Activated CD8-positive, alpha-beta T cell treated with anti-CD3 and anti-CD28 coated beads, Interleukin-2, amount 10 ng/mL, durations not matched to agents 7 days and 5 days (primary cell): ENCODE data around the gene ISL2. TPM values are rescaled to one million over a fixed set of nuclear protein-coding genes. Genes with fewer than 3 reads are reported as not detected.
"Not testable (repeated sequence)": the region's sequence is repeated elsewhere in the genome, so short reads cannot be mapped to it uniquely, and the experiment has no call there.

Experiments used
- ATAC-seq: fragments of 150-1000 bp; cut with Tn5 transposase; one replicate; pipeline ENCODE4 v1.10.0; 2021; ENCODE audit warnings: moderate library complexity
- CTCF ChIA-PET: fragments of 350-600 bp; sonication (Branson Sonifier 250); formaldehyde crosslinking; loops from one replicate; lab custom pipeline; 2021; ENCODE audit warnings: antibody characterized with exemption; lab: Charles Lee
- POLR2A ChIA-PET: fragments of 350-600 bp; sonication (Branson Sonifier 250); formaldehyde crosslinking; loops from one replicate; lab custom pipeline; 2021; ENCODE audit warnings: antibody characterized with exemption; lab: Charles Lee
- DNase-seq: peaks from one replicate; pipeline ENCODE4 v3.0.0-alpha.2; 2020
- H3K27ac Mint-ChIP-seq: one replicate; pipeline ENCODE4 v1.8.0; 2021; ENCODE audit warnings: mild to moderate bottlenecking, mixed read lengths
- H3K27me3 Mint-ChIP-seq: one replicate; pipeline ENCODE4 v1.8.0; 2021; ENCODE audit warnings: low read depth, mixed read lengths
- H3K36me3 Mint-ChIP-seq: one replicate; pipeline ENCODE4 v1.8.0; 2021; ENCODE audit warnings: low read depth, mixed read lengths
- H3K4me1 Mint-ChIP-seq: one replicate; pipeline ENCODE4 v1.8.0; 2021; ENCODE audit warnings: low read depth, mixed read lengths
- H3K4me3 Mint-ChIP-seq: one replicate; pipeline ENCODE4 v1.8.0; 2021; ENCODE audit warnings: mild to moderate bottlenecking, mixed read lengths
- H3K9me3 Mint-ChIP-seq: one replicate; pipeline ENCODE4 v1.8.0; 2022; ENCODE audit warnings: mixed read lengths; ENCODE audit not compliant: insufficient read depth
- total RNA-seq, 2 experiments: library from RNA; stranded (reverse); gene quantifications; one replicate each; pipeline ENCODE4 v1.2.3, GENCODE V29; 2021

ISL2 gene
- total RNA-seq, result under 1 TPM; 0.32 to 0.37 TPM

GRCh38 chr15:76336254-76337058, at the start of gene ISL2:
ISL2 (plus strand) TSS chr15:76336773; CDS start chr15:76336884, 111 bp downstream.
- H3K36me3 Mint-ChIP-seq, result peaks cover 7% of the 10 kb centered on the region
- H3K27ac Mint-ChIP-seq, result peak within 1 kb of the TSS; percentile 58
- H3K27me3 Mint-ChIP-seq, result peaks cover 63% of the 10 kb centered on the region
- H3K4me1 Mint-ChIP-seq, result peaks cover 51% of the 10 kb centered on the region
- no peaks in the 10 kb centered on the region for H3K9me3 Mint-ChIP-seq
- ChIA-PET CTCF (interaction anchor here (0.7 kb wide), 1 partner anchor 42 kb away, joined by 3 read pairs; no protein-coding TSS in a partner anchor), POLR2A (interaction anchor here (0.9 kb wide), 1 partner anchor 13 kb away, joined by 3 read pairs; no protein-coding TSS in a partner anchor)
- ATAC-seq, result peak; percentile 46
- H3K4me3 Mint-ChIP-seq, result peak within 1 kb of the TSS; percentile 67
- peak; percentile 77 for DNase-seq

DNA sequence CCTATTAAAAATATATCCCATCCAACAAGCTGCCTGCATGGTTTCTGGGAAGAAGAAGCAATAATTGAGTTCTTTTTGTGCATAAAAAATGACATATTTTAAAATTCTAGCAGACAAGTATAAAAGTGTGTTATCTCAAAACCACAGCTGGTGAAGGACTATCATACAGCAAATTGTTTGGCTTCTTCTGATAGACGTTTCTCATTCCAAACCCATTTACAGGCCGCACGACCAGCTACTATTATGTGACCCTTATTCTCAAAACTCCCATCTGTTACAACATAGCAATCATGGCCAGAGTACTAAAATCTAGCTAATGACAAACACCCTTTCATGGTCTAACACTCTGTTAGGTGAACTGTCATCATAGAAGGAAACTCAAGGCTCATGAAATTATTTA, 47.0 kb upstream of the ISL2 start:
- CTCF ChIA-PET, result no interaction called here
- Mint-ChIP-seq H3K36me3 (peaks cover 33% of the 10 kb centered on the region), H3K4me3 (no peak overlapping the region), H3K9me3 (no peaks in the 10 kb centered on the region), H3K27ac (no peak overlapping the region), H3K4me1 (peaks cover 24% of the 10 kb centered on the region), H3K27me3 (no peaks in the 10 kb centered on the region)
- POLR2A ChIA-PET, result no interaction called here
- ATAC-seq, result no peak
- no peak for DNase-seq

- ATAC-seq, result no peak
- H3K9me3 Mint-ChIP-seq, result no peaks in the 10 kb centered on the region
- peaks cover 23% of the 10 kb centered on the region for H3K36me3 Mint-ChIP-seq
- H3K4me1 Mint-ChIP-seq, result peaks cover 8% of the 10 kb centered on the region
- ChIA-PET POLR2A (no interaction called here), CTCF (interaction anchor here (1.1 to 1.4 kb wide), 2 partner anchors 102 to 108 kb away, joined by 3 read pairs; no protein-coding TSS in a partner anchor)
- no peak overlapping the region for H3K27ac Mint-ChIP-seq
- no peak overlapping the region for H3K4me3 Mint-ChIP-seq
- DNase-seq, result no peak
- no peaks in the 10 kb centered on the region for H3K27me3 Mint-ChIP-seq
Measured at GRCh38 chr15:76293361-76293760, 43.2 kb upstream of the ISL2 start.

- ATAC-seq, H3K4me3 Mint-ChIP-seq, POLR2A ChIA-PET, H3K4me1 Mint-ChIP-seq, H3K27me3 Mint-ChIP-seq, H3K9me3 Mint-ChIP-seq, DNase-seq, H3K27ac Mint-ChIP-seq: not testable (repeated sequence)
- peaks cover 23% of the 10 kb centered on the region for H3K36me3 Mint-ChIP-seq
- CTCF ChIA-PET, result interaction anchor here (0.5 to 1.4 kb wide), 2 partner anchors 41 to 103 kb away, joined by 3 read pairs; no protein-coding TSS in a partner anchor
Measured at GRCh38 chr15:76294463-76294862, 42.1 kb upstream of the ISL2 start.

DNA sequence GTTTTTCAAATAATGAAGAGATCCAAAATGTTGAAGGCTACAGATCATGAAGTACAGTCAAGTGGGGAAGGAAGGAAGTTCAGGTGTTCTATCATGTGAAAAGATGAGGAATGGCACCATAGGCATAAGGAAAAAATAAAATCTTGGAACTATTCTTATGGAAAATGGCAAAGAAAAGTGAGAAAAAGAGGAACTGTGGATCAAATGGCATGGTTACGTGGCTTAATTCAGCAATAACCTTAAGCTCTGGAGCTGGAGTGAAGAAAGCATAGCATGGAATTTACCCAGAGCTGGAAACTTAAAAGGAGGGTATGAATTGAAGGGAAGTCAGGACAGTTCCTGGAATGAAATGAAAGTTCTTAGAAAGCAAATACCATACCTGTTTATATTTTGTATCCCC, 39.7 kb upstream of the ISL2 start:
- POLR2A ChIA-PET, result no interaction called here
- no peak for ATAC-seq
- H3K4me3 Mint-ChIP-seq, result no peak overlapping the region
- peaks cover 14% of the 10 kb centered on the region for H3K36me3 Mint-ChIP-seq
- H3K27me3 Mint-ChIP-seq, result no peaks in the 10 kb centered on the region
- no peaks in the 10 kb centered on the region for H3K9me3 Mint-ChIP-seq
- H3K27ac Mint-ChIP-seq, result no peak overlapping the region
- CTCF ChIA-PET, result no interaction called here
- H3K4me1 Mint-ChIP-seq, result peaks cover 8% of the 10 kb centered on the region
- no peak for DNase-seq

DNA sequence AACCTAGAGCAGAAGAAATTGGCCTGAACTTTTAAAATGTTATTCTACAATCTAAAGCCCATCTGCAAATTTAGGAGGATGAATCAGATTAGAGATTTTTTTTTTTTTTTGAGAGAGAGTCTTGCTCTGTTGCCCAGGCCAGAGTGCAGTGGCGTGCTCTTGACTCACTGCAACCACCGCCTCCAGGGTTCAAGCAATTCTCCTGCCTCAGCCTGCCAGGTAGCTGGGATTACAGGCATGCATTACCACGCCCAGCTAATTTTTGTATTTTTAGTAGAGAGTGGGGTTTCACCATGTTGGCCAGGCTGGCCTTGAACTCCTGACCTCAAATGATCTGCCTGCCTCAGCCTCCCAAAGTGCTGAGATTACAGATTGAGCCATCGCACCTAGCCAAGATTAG, 38.6 kb upstream of the ISL2 start:
- peaks cover 10% of the 10 kb centered on the region for H3K36me3 Mint-ChIP-seq
- DNase-seq, H3K27ac Mint-ChIP-seq, ATAC-seq, H3K4me1 Mint-ChIP-seq, POLR2A ChIA-PET, H3K4me3 Mint-ChIP-seq, CTCF ChIA-PET, H3K9me3 Mint-ChIP-seq, H3K27me3 Mint-ChIP-seq: not testable (repeated sequence)

DNA sequence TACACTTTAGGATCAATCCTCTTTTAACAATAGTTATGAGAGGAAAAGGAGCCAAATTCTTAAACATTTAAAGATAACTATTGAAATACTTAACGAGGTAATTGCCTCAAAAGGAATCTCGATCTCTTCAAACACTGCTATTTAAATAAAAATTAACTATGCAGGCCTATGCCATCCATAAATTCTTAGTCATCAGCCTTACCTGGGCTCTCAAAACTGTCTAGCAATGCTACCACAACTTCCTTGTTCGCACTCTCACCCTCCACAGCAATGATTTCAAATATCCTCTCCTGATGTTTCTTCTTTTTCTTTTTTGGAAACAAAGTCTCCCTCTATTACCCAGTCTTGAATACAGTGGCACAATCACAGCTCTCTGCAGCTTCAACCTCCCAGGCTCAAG, 37.6 kb upstream of the ISL2 start:
- peaks cover 8% of the 10 kb centered on the region for H3K36me3 Mint-ChIP-seq
- ATAC-seq, result no peak
- no peak overlapping the region for H3K27ac Mint-ChIP-seq
- DNase-seq, result no peak
- no peaks in the 10 kb centered on the region for H3K27me3 Mint-ChIP-seq
- peaks cover 1% of the 10 kb centered on the region for H3K4me1 Mint-ChIP-seq
- no peak overlapping the region for H3K4me3 Mint-ChIP-seq
- CTCF ChIA-PET, result interaction anchor here (1.3 kb wide), 1 partner anchor 12 kb away, joined by 3 read pairs; no protein-coding TSS in a partner anchor
- H3K9me3 Mint-ChIP-seq, result no peaks in the 10 kb centered on the region
- POLR2A ChIA-PET, result no interaction called here

DNA sequence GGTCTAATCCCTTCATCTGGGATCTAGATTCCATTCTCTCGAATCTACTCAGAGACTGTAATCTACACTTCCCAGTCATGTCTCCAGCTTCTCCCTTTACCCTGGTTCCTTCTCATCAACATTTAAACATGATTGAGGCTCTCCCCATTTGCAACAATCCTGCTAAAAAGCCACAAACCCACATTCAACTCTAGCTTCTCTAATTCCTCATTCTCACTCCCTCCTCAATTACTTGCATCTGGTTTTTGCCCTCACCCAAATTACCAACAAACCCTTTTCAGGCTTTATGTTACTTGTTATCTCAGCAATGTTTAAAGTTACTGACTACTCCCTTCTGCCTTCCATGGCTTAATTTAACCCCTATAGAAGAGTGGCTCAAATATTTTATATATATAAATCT, 36.8 kb upstream of the ISL2 start:
- Mint-ChIP-seq H3K36me3 (peaks cover 9% of the 10 kb centered on the region), H3K27ac (no peak overlapping the region), H3K4me3 (no peak overlapping the region), H3K9me3 (no peaks in the 10 kb centered on the region), H3K4me1 (peaks cover 1% of the 10 kb centered on the region), H3K27me3 (no peaks in the 10 kb centered on the region)
- ChIA-PET POLR2A (no interaction called here), CTCF (interaction anchor here (1.3 kb wide), 1 partner anchor 13 kb away, joined by 3 read pairs; no protein-coding TSS in a partner anchor)
- DNase-seq, result no peak
- no peak for ATAC-seq

- Mint-ChIP-seq H3K36me3 (peaks cover 14% of the 10 kb centered on the region), H3K27me3 (no peaks in the 10 kb centered on the region), H3K27ac (no peak overlapping the region), H3K9me3 (no peaks in the 10 kb centered on the region), H3K4me3 (no peak overlapping the region), H3K4me1 (peaks cover 6% of the 10 kb centered on the region)
- ChIA-PET CTCF (no interaction called here), POLR2A (no interaction called here)
- DNase-seq, result no peak
- ATAC-seq, result no peak
Measured at GRCh38 chr15:76303909-76304308, 32.7 kb upstream of the ISL2 start.

- Mint-ChIP-seq H3K4me1 (peaks cover 29% of the 10 kb centered on the region), H3K27me3 (no peaks in the 10 kb centered on the region), H3K9me3 (no peaks in the 10 kb centered on the region), H3K36me3 (peaks cover 17% of the 10 kb centered on the region), H3K27ac (no peak overlapping the region), H3K4me3 (peak overlapping the region; percentile 92)
- CTCF ChIA-PET, result interaction anchor here (0.6 to 2.1 kb wide), 2 partner anchors 23 to 740 kb away, joined by 3 to 8 read pairs; no protein-coding TSS in a partner anchor
- ATAC-seq (no peak), DNase-seq (no peak)
- POLR2A ChIA-PET, result no interaction called here
Measured at GRCh38 chr15:76309601-76310330, 26.8 kb upstream of the ISL2 start.

DNA sequence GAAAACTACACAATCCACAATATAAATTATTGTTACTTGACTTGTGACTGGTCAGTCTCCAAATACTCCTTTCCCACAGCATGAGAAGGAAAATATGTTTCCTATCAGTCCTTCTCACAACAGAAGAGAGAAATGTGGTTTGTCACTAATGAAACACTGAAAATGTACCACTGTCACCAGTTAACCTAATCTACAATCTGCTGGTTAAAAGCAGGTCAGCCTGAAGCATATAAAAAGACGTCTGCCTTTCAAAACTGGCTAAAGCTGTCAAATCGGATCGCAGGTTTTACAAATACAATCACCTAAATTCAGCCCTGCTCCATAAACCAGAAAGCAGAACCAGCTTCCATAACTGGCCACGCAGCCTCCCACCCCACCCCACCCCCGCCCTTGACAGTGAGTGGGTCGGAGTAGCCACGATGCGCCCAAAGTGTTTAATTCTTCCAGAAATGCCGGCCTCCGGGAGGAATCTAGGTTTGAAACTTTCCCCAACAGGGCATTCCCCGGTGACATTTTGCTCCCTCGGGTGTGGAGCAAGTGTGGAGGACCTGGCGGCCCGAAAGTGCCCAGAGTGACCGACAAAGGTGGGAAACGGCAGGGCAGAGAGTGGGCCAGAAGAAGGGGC, 26.0 kb upstream of the ISL2 start:
- DNase-seq (no peak), ATAC-seq (peak; percentile 17)
- Mint-ChIP-seq H3K9me3 (no peaks in the 10 kb centered on the region), H3K4me3 (peak overlapping the region; percentile 92), H3K4me1 (peaks cover 29% of the 10 kb centered on the region), H3K27ac (peak overlapping the region; percentile 84), H3K36me3 (peaks cover 13% of the 10 kb centered on the region), H3K27me3 (no peaks in the 10 kb centered on the region)
- ChIA-PET POLR2A (interaction anchor here (1.5 kb wide), 1 partner anchor 33 kb away, joined by 6 read pairs; no protein-coding TSS in a partner anchor), CTCF (interaction anchor here (2.1 kb wide), 1 partner anchor 24 kb away, joined by 8 read pairs; no protein-coding TSS in a partner anchor)
